ENCODE data around the gene PGM5.
"Not testable (repeated sequence)": the region's sequence is repeated elsewhere in the genome, so short reads cannot be mapped to it uniquely, and the experiment has no call there.

- not testable (repeated sequence) for TF ChIP-seq POLR2A, SPI1, TAF1, POLR2AphosphoS5 (IDR thresholded peaks at IDR 0.05; ENCODE audit: low read depth, low read length)
Observed at GRCh38 chr9:68343242-68343641, 13.2 kb upstream of the PGM5 start.
